Measurements from ENCODE around the gene CALCB.

Gene CALCB

GRCh38 chr11:15118431-15118830, 45.0 kb downstream of the CALCB start:
- DNase-seq (ENCODE audit: low spot score): no peak

GRCh38 chr11:15119352-15119751, 46.0 kb downstream of the CALCB start:
- DNase-seq (ENCODE audit: low spot score): no peak

DNA sequence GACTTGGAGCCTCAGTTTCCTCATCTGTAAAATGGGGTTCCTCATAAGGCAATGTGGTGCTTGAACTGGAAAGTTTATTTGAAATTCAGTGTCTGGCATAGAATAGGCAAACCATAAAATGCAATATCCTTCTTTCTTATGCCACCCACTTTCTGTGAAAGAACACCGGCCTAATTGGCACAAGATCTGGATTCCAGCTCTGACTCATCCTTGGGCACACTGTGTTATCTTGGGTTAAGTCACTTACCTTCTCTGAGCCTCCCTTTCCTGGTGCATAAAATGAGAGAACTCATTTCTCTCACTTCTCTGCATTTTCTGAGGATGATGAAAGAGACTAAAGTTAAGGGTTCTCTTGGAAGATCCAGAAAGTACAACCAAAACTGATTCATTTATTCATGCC, 46.4 kb downstream of the CALCB start:
- DNase-seq (ENCODE audit: low spot score): no peak

GRCh38 chr11:15123849-15124248, 50.5 kb downstream of the CALCB start:
- DNase-seq (ENCODE audit: low spot score): peak; percentile 82

- DNase-seq (ENCODE audit: low spot score): no peak
Observed at GRCh38 chr11:15124528-15124927, 51.1 kb downstream of the CALCB start.

GRCh38 chr11:15127341-15127740, 53.9 kb downstream of the CALCB start:
- peak; percentile 51 for DNase-seq (ENCODE audit: low spot score)
